Endothelial cell of umbilical vein (primary cell): Measurements from ENCODE around the gene GALNT9. TPM values are rescaled to one million over a fixed set of nuclear protein-coding genes. Genes with fewer than 3 reads are reported as not detected.
"Not testable (repeated sequence)": the region's sequence is repeated elsewhere in the genome, so short reads cannot be mapped to it uniquely, and the experiment has no call there.

Source experiments
- BruUV-seq: library from RNA; stranded (reverse); fragments of 400-500 nt; replicated peaks from 2 replicates; lab custom pipeline; 2021; lab: Mats Ljungman, UMichigan
- CTCF ChIA-PET: fragments of 300-600, 350-600 bp; sonication (Branson Sonifier 250); formaldehyde crosslinking; loops from one replicate; lab custom pipeline; 2021; ENCODE audit warnings: antibody characterized with exemption, inconsistent platforms; lab: Charles Lee
- POLR2A ChIA-PET: fragments of 300-600, 350-600 bp; sonication (Branson Sonifier 250); formaldehyde crosslinking; loops from one replicate; lab custom pipeline; 2021; ENCODE audit warnings: antibody characterized with exemption, inconsistent platforms; lab: Charles Lee
- DNase-seq: peaks from one replicate; pipeline ENCODE4 v3.0.0-alpha.2; 2011; ENCODE audit warnings: low read depth, low spot score
- FAIRE-seq: peaks from 2 replicates; lab custom pipeline; 2011; peaks lifted over from hg19 to GRCh38; lab: Jason Lieb, UNC
- H2AFZ ChIP-seq: 2 replicates; pipeline ENCODE4 v1.6.0; 2012; ENCODE audit warnings: low read depth, low read length, control low read depth, inconsistent platforms
- H3K27ac ChIP-seq: 2 replicates; pipeline ENCODE4 v1.5.1; 2011; ENCODE audit warnings: low read depth, mild to moderate bottlenecking, control low read depth, low read length, moderate library complexity; ENCODE audit not compliant: insufficient read depth
- H3K27me3 ChIP-seq, 2 experiments: 2 replicates each; pipeline versions ENCODE4 v1.6.0 to v1.6.1; 2011; ENCODE audit warnings: low read length in 2 of 2, mixed read lengths in 1 of 2; ENCODE audit not compliant: control insufficient read depth in 2 of 2, insufficient read depth in 2 of 2
- H3K36me3 ChIP-seq, 2 experiments: 2 replicates in 1 of 2; 3 replicates in 1 of 2; pipeline ENCODE4 v1.5.1; 2011; ENCODE audit warnings: low read length in 2 of 2, mild to moderate bottlenecking in 1 of 2, moderate library complexity in 1 of 2; ENCODE audit not compliant: control insufficient read depth in 2 of 2, insufficient read depth in 2 of 2; ENCODE audit errors: extremely low read depth in 1 of 2
- H3K4me1 ChIP-seq: 3 replicates; pipeline ENCODE4 v1.5.1; 2011; ENCODE audit warnings: mild to moderate bottlenecking, low read length; ENCODE audit not compliant: control insufficient read depth, insufficient read depth; ENCODE audit errors: extremely low read depth
- H3K4me2 ChIP-seq: 2 replicates; pipeline ENCODE4 v1.6.1; 2011; ENCODE audit warnings: low read length, control low read depth, mixed read lengths; ENCODE audit not compliant: insufficient read depth
- H3K4me3 ChIP-seq, 3 experiments: fragments of 200-600 bp in 1 of 3; sonication (generic), shearing (Covaris generic) in 1 of 3; replicated peaks in 1 of 3; 2 replicates each; pipeline ENCODE4 v1.5.1; 2011 to 2016; ENCODE audit warnings: control low read depth in 3 of 3, low read length in 3 of 3, mild to moderate bottlenecking in 2 of 3, inconsistent platforms in 1 of 3, low read depth in 1 of 3, moderate library complexity in 1 of 3; ENCODE audit not compliant: insufficient read depth in 1 of 3
- H3K79me2 ChIP-seq: 2 replicates; pipeline ENCODE4 v1.6.0; 2012; ENCODE audit warnings: low read length, inconsistent platforms; ENCODE audit not compliant: control insufficient read depth, insufficient read depth
- H3K9ac ChIP-seq: replicated peaks from 2 replicates; pipeline ENCODE3; 2011; ENCODE audit warnings: low read length, control low read depth; ENCODE audit not compliant: insufficient read depth; ENCODE audit errors: extremely low read depth
- H3K9me1 ChIP-seq: replicated peaks from 3 replicates; pipeline ENCODE4 v1.6.0; 2011; ENCODE audit warnings: mild to moderate bottlenecking, low read length; ENCODE audit not compliant: control insufficient read depth, insufficient read depth; ENCODE audit errors: extremely low read depth
- H3K9me3 ChIP-seq: replicated peaks from 2 replicates; pipeline ENCODE4 v1.5.1; 2012; ENCODE audit warnings: low read length, inconsistent platforms; ENCODE audit not compliant: control insufficient read depth, insufficient read depth
- H4K20me1 ChIP-seq: replicated peaks from 2 replicates; pipeline ENCODE3; 2011; ENCODE audit warnings: mild to moderate bottlenecking, low read length; ENCODE audit not compliant: control insufficient read depth, insufficient read depth; ENCODE audit errors: extremely low read depth
- EZH2 ChIP-seq: IDR thresholded peaks from 2 replicates; pipeline ENCODE4 v1.6.1; 2012; ENCODE audit warnings: borderline replicate concordance, low read depth, mild to moderate bottlenecking, moderate library complexity, low read length, inconsistent platforms; ENCODE audit not compliant: severe bottlenecking
- FOS ChIP-seq: IDR thresholded peaks from 2 replicates; pipeline ENCODE4 v1.6.1; 2011; ENCODE audit warnings: mild to moderate bottlenecking, low read length, moderate library complexity, borderline replicate concordance; ENCODE audit not compliant: insufficient read depth
- GATA2 ChIP-seq: IDR thresholded peaks from 2 replicates; pipeline ENCODE4 v1.7.0; 2011; ENCODE audit warnings: low read depth, mild to moderate bottlenecking, moderate library complexity, mixed read lengths, low read length; ENCODE audit not compliant: insufficient read length, insufficient read depth
- JUN ChIP-seq: IDR thresholded peaks from 2 replicates; pipeline ENCODE4 v1.6.1; 2011; ENCODE audit warnings: borderline replicate concordance, low read depth; ENCODE audit not compliant: insufficient read length, insufficient read depth
- MYC ChIP-seq: IDR thresholded peaks from one replicate; pipeline ENCODE4 v1.6.1; 2011; ENCODE audit warnings: mild to moderate bottlenecking, low read depth, low read length
- POLR2A ChIP-seq: IDR thresholded peaks from 2 replicates; pipeline ENCODE4 v1.6.1; 2012; ENCODE audit warnings: low read depth, mild to moderate bottlenecking, control low read depth, low read length
- POLR2AphosphoS5 ChIP-seq: IDR thresholded peaks from 2 replicates; pipeline ENCODE4 v1.6.1; 2012; ENCODE audit warnings: low read depth, mild to moderate bottlenecking, control low read depth, low read length, moderate library complexity; ENCODE audit not compliant: insufficient read depth
- dilution Hi-C: fragments of 300-500 bp; cut with MboI; formaldehyde crosslinking; loops from one replicate; pipeline ENCODE4 v1.15.0; 2019; ENCODE audit warnings: low sequenced_read_pairs; ENCODE audit not compliant: extremely low pct_ligation_motif_present
- intact Hi-C: fragments of 100-400 bp; cut with micrococcal nuclease; formaldehyde crosslinking; loops from one replicate; pipeline ENCODE4 v1.10.0; 2022
- polyA plus RNA-seq, 4 experiments: library from polyadenylated mRNA; depleted of rRNA in 3 of 4; stranded (reverse) in 3 of 4; unstranded in 1 of 4; fragments of >200 nt; gene quantifications; 2 replicates each; pipeline versions ENCODE4 v1.2.1 to v1.2.3, GENCODE V29; 2011 to 2012; ENCODE audit warnings: missing spikeins in 1 of 4
- total RNA-seq: library from RNA; stranded (reverse); gene quantifications from 2 replicates; pipeline ENCODE4 v1.2.3, GENCODE V29; 2021
- TF ChIP-seq, protein P1 (sequence below): IDR thresholded peaks from 2 replicates; pipeline ENCODE4 v1.6.1; 2011; ENCODE audit not compliant: insufficient read depth, insufficient read length
- TF ChIP-seq, protein P2 (sequence below), 2 donors: IDR thresholded peaks; 1 replicate in 1 of 2; 2 replicates in 1 of 2; pipeline ENCODE4 v1.5.1; 2011; ENCODE audit warnings: low read length in 2 of 2, mild to moderate bottlenecking in 2 of 2, moderate library complexity in 2 of 2, control low read depth in 1 of 2, inconsistent platforms in 1 of 2, low read depth in 1 of 2; ENCODE audit not compliant: insufficient read depth in 1 of 2; ENCODE audit errors: extremely low read depth in 1 of 2

The GALNT9 gene
- total and polyA plus RNA-seq, 2 donors (not counting 3 experiments of a cell fraction or from before 2014, with no cell fraction given): 0.14 to 0.73 TPM

GRCh38 chr12:132222096-132222807, 107.1 kb downstream of the GALNT9 start:
- no peaks in the 10 kb centered on the region for H3K36me3 ChIP-seq
- H3K9me3 ChIP-seq: no peaks in the 10 kb centered on the region
- no peak overlapping the region for H3K4me2 ChIP-seq
- dilution Hi-C loops: no loop called here
- no TSS peak for BruUV-seq
- intact Hi-C loops: no loop called here
- no peak overlapping the region for H3K4me3 ChIP-seq
- no peaks in the 10 kb centered on the region for H3K9me1 ChIP-seq
- no peak overlapping the region for H2AFZ ChIP-seq
- POLR2A ChIA-PET: no interaction called here
- no peaks in the 10 kb centered on the region for H3K79me2 ChIP-seq
- TF ChIP-seq, protein P1, sequence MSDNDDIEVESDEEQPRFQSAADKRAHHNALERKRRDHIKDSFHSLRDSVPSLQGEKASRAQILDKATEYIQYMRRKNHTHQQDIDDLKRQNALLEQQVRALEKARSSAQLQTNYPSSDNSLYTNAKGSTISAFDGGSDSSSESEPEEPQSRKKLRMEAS: no peak
- TF ChIP-seq JUN (no peak), POLR2A (no peak), FOS (no peak), MYC (no peak), GATA2 (no peak), EZH2 (no peak), POLR2AphosphoS5 (no peak)
- TF ChIP-seq, protein P2, sequence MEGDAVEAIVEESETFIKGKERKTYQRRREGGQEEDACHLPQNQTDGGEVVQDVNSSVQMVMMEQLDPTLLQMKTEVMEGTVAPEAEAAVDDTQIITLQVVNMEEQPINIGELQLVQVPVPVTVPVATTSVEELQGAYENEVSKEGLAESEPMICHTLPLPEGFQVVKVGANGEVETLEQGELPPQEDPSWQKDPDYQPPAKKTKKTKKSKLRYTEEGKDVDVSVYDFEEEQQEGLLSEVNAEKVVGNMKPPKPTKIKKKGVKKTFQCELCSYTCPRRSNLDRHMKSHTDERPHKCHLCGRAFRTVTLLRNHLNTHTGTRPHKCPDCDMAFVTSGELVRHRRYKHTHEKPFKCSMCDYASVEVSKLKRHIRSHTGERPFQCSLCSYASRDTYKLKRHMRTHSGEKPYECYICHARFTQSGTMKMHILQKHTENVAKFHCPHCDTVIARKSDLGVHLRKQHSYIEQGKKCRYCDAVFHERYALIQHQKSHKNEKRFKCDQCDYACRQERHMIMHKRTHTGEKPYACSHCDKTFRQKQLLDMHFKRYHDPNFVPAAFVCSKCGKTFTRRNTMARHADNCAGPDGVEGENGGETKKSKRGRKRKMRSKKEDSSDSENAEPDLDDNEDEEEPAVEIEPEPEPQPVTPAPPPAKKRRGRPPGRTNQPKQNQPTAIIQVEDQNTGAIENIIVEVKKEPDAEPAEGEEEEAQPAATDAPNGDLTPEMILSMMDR (IDR thresholded peaks at IDR 0.05; ENCODE audit: extremely low read depth in 1 of 2, insufficient read depth in 1 of 2, low read depth in 1 of 2, low read length in 2 of 2): no peak
- H3K27ac ChIP-seq: no peak overlapping the region
- no peak for FAIRE-seq
- H3K27me3 ChIP-seq: no peaks in the 10 kb centered on the region
- H3K9ac ChIP-seq: no peak overlapping the region
- DNase-seq: no peak
- CTCF ChIA-PET: interaction anchor here (1.3 kb wide), 1 partner anchor 68 kb away, joined by 4 read pairs; no protein-coding TSS in a partner anchor
- no peaks in the 10 kb centered on the region for H3K4me1 ChIP-seq
- H4K20me1 ChIP-seq: no peaks in the 10 kb centered on the region

DNA sequence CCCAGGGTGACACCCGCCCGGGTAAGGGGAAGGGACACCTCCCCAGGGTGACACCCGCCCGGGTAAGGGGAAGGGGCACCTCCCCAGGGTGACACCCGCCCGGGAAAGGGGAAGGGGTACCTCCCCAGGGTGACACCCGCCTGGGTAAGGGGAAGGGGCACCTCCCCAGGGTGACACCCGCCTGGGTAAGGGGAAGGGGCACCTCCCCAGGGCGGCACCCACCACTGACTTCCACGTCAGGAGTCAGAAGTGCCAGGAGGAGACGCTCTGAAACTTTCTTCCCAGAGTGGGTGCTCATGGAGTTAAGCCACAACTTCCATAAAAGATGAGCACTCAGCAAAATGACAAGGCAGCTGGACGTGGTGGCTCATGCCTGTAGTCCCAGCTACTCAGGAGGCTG, 109.6 kb downstream of the GALNT9 start:
- H3K79me2 ChIP-seq, H3K4me1 ChIP-seq, H3K36me3 ChIP-seq, H3K27me3 ChIP-seq, H2AFZ ChIP-seq, H3K4me2 ChIP-seq, BruUV-seq, H4K20me1 ChIP-seq, dilution Hi-C loops, H3K9me3 ChIP-seq, H3K9me1 ChIP-seq, H3K9ac ChIP-seq, FAIRE-seq, H3K27ac ChIP-seq, POLR2A ChIA-PET, DNase-seq, H3K4me3 ChIP-seq: not testable (repeated sequence)
- CTCF ChIA-PET: interaction anchor here (0.8 to 1.8 kb wide), 3 partner anchors 61 to 194 kb away, joined by 3 to 52 read pairs (median 3); no protein-coding TSS in a partner anchor
- intact Hi-C loops: loop anchor here (1.0 kb wide), 1 partner anchor 65 kb away; no protein-coding TSS in a partner anchor
